Gastrocnemius medialis (tissue), 4 donors: ENCODE data around the gene ZNF580. TPM values are rescaled to one million over a fixed set of nuclear protein-coding genes. Genes with fewer than 3 reads are reported as not detected.

Source experiments
- ATAC-seq, 2 donors: fragments of 150-250 bp; one replicate each; pipeline ENCODE4 v1.9.1; 2016
- DNase-seq, 2 donors: peaks; one replicate each; pipeline ENCODE4 v3.0.0-alpha.2; 2019
- H3K27ac ChIP-seq, 4 donors: fragments of 200-600 bp; sonication (generic); 1 replicate in 1 of 4; 2 replicates in 3 of 4; pipeline ENCODE4 v1.5.1; 2016 to 2018; ENCODE audit warnings: mild to moderate bottlenecking in 2 of 4, moderate library complexity in 1 of 4
- H3K27me3 ChIP-seq, 3 donors: fragments of 200-600 bp; sonication (generic) in 2 of 3; 1 replicate in 1 of 3; 2 replicates in 2 of 3; pipeline versions ENCODE4 v1.5.1 to v1.6.0; 2016 to 2019; ENCODE audit warnings: mild to moderate bottlenecking in 1 of 3, moderate library complexity in 1 of 3
- H3K36me3 ChIP-seq, 2 donors: fragments of 200-600 bp; sonication (generic) in 1 of 2; one replicate each; pipeline ENCODE4 v1.5.1; 2017 to 2018
- H3K4me1 ChIP-seq, 2 donors: fragments of 200-600 bp; sonication (generic) in 1 of 2; one replicate each; pipeline ENCODE4 v1.5.1; 2016 to 2017; ENCODE audit warnings: mild to moderate bottlenecking in 2 of 2
- H3K4me3 ChIP-seq, 4 donors: fragments of 200-600 bp; sonication (generic) in 3 of 4; 1 replicate in 1 of 4; 2 replicates in 3 of 4; pipeline ENCODE4 v1.5.1; 2016 to 2019; ENCODE audit warnings: mild to moderate bottlenecking in 2 of 4
- H3K9me3 ChIP-seq, 3 donors: fragments of 200-600 bp; sonication (generic) in 2 of 3; 1 replicate in 1 of 3; 2 replicates in 2 of 3; pipeline ENCODE4 v1.5.1; 2016 to 2019
- POLR2A ChIP-seq, 2 donors: fragments of 450-650 bp; IDR thresholded peaks; one replicate each; pipeline ENCODE4 v1.6.1; 2017; ENCODE audit warnings: antibody characterized with exemption in 2 of 2, mild to moderate bottlenecking in 2 of 2, moderate library complexity in 2 of 2
- in situ Hi-C, 4 donors: fragments of 200-750 bp; cut with MboI; loops; one replicate each; pipeline versions ENCODE4 v1.15.0 to v1.8.0; 2017; ENCODE audit warnings: low sequenced_read_pairs in 4 of 4
- intact Hi-C: fragments of 100-400 bp; cut with DNase I; formaldehyde crosslinking; loops from one replicate; pipeline ENCODE4 v1.15.1; 2023; ENCODE audit warnings: low total_unique reads
- total RNA-seq, 4 donors: library from RNA; depleted of rRNA; stranded (reverse); fragments of >200 nt; gene quantifications; one replicate each; pipeline versions ENCODE4 v1.1.0 to v1.2.3, GENCODE V29; 2016
- TF ChIP-seq, protein P1 (sequence below), 5 experiments: fragments of 450-650 bp in 3 of 5; fragments of 200-600 bp in 2 of 5; sonication (generic) in 2 of 5; IDR thresholded peaks in 4 of 5; conservative IDR thresholded peaks in 1 of 5; 1 replicate in 4 of 5; 2 replicates in 1 of 5; pipeline ENCODE4 v1.5.1; 2016 to 2019; ENCODE audit warnings: antibody characterized with exemption in 5 of 5, mild to moderate bottlenecking in 3 of 5, moderate library complexity in 3 of 5

Gene ZNF580
- total RNA-seq, 4 donors from 2014 or later, result 1.5 to 12.3 (median 7.2) TPM

DNA sequence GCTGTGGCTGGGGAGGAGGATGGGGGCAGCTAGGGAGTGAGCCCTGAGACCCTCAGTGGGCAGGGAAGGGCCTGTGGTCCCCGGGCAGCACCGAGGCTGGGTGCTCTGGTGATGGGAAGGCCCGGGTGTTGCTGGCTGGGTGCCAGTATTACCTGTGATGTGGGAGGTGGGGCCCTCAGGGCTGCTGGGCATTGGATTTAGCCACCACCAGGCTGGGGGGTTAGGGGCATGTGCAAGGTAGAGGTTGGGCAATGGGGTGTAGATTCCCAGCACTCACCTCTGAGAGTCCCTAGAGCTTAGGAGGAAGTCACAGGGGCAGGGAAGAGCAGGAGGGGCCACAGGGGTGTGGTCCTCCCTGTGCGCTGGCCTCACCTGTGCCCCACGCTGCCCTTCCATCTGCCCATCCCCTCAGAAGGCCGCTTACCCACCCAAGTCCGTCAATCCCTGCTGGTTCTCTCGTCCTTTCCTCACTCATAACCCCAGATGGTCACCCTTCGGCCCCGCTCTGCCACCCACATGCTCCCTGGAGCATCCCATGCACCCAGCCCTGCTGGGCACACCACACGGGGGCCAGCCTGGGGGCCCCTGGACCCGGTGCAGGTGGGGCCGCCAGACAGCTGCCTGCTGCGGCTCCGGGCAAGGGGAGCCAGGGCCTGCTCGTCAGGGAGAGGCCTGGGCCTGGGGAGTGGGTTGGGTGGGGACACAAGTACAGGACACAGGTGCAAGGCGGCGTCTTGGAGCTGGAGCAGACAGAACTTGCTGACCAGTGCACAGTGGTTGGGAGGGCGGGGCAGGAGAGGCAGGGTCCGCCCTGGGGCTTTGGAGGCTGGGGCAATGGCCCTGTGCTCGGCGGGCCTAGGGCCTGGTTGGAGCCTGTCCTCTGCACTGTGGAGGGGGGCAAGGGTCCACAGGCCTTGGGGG, 46.7 kb downstream of the ZNF580 start:
- in situ Hi-C loops (no loop called here), intact Hi-C loops (no loop called here)
- no peak overlapping the region for H3K4me3 ChIP-seq
- no peaks in the 10 kb centered on the region for H3K9me3 ChIP-seq
- H3K4me1 ChIP-seq, result no peaks in the 10 kb centered on the region
- H3K27me3 ChIP-seq, result no peaks in the 10 kb centered on the region
- ATAC-seq, result no peak
- TF ChIP-seq, protein P1, sequence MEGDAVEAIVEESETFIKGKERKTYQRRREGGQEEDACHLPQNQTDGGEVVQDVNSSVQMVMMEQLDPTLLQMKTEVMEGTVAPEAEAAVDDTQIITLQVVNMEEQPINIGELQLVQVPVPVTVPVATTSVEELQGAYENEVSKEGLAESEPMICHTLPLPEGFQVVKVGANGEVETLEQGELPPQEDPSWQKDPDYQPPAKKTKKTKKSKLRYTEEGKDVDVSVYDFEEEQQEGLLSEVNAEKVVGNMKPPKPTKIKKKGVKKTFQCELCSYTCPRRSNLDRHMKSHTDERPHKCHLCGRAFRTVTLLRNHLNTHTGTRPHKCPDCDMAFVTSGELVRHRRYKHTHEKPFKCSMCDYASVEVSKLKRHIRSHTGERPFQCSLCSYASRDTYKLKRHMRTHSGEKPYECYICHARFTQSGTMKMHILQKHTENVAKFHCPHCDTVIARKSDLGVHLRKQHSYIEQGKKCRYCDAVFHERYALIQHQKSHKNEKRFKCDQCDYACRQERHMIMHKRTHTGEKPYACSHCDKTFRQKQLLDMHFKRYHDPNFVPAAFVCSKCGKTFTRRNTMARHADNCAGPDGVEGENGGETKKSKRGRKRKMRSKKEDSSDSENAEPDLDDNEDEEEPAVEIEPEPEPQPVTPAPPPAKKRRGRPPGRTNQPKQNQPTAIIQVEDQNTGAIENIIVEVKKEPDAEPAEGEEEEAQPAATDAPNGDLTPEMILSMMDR (IDR thresholded peaks at IDR 0.05 in 4 of 5, conservative IDR thresholded peaks at IDR 0.05 in 1 of 5), result no peak
- TF ChIP-seq POLR2A (IDR thresholded peaks at IDR 0.05), result no peak
- peaks cover 0 to 58% of the 10 kb centered on the region in 2 donors for H3K36me3 ChIP-seq
- no peak for DNase-seq
- H3K27ac ChIP-seq, result no peak overlapping the region

DNA sequence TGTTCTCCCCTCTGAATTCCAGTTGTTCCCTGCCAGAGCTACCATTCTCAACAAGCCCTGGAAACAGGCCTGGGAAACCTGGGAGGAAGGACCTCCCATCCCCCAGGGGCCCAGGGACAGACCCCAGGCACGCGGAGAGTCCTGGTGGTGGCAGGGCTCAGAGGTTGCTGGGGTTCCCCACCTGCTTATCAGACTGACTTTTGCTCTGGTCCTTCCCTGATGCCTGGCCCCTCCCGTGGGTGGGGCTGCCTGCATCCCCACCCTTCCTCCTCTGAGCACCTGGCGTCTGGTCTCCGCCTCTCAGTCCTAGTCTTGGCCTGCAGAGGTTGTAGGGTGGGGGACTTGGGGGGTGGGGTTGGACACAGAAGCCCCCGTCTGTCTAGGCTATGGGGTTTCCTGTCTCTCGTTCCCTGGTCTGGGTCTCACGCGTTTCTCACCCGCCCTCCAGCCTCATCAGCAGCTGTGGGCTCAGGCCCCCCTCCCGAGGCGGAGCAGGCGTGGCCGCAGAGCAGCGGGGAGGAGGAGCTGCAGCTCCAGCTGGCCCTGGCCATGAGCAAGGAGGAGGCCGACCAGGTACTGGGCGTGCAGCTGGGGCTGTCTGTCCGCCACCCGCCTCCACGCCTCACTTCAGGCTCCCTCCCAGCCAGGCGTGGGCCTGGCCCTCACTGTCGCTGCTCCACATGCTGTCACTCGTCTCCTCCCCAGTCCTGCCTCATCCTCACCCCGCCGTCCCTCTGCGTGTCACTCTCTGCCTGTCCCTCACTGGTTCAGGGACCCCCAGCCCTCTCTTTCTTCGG, 47.8 kb downstream of the ZNF580 start:
- H3K27me3 ChIP-seq, result no peaks in the 10 kb centered on the region
- TF ChIP-seq, protein P1 (IDR thresholded peaks at IDR 0.05 in 4 of 5, conservative IDR thresholded peaks at IDR 0.05 in 1 of 5), result no peak
- TF ChIP-seq POLR2A (IDR thresholded peaks at IDR 0.05), result no peak
- in situ Hi-C loops (no loop called here), intact Hi-C loops (no loop called here)
- DNase-seq (no peak), ATAC-seq (no peak)
- H3K9me3 ChIP-seq, result no peaks in the 10 kb centered on the region
- no peak overlapping the region for H3K4me3 ChIP-seq
- peaks cover 3 to 69% of the 10 kb centered on the region in 2 donors for H3K36me3 ChIP-seq
- no peaks in the 10 kb centered on the region for H3K4me1 ChIP-seq
- no peak overlapping the region for H3K27ac ChIP-seq

DNA sequence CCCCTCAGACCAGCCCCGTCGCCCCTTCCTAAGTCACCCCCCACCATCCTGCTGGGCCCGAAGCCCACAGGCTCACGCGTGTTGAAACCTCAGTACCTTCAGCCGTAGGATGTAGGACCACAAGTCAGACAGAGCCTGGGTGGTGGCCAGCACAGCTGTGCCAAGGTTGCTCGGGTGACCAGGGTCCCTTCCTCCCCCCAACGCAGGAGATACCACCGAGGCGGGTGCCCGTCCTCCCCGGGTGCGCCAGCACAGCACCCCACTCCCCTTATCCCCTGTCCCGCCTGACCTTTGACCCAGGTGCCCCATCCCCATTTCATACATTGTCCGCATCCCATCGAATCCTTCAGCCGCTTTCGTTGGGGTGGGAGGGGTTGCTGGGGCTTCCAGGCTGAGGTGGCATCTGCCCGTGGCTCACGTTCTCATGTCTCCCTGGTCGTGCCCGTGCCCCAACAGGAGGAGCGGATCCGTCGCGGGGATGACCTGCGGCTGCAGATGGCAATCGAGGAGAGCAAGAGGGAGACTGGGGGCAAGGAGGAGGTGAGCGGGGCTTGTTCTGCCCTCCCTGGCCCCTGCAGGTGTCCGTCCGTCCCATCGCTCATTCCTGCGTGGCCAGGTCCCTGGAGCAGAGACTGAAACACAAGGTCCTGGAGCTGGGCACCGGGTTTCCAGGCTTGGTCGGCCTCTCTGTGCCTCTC, 48.8 kb downstream of the ZNF580 start:
- DNase-seq, result no peak
- H3K36me3 ChIP-seq, result peaks cover 3 to 78% of the 10 kb centered on the region in 2 donors
- in situ Hi-C loops, result no loop called here

DNA sequence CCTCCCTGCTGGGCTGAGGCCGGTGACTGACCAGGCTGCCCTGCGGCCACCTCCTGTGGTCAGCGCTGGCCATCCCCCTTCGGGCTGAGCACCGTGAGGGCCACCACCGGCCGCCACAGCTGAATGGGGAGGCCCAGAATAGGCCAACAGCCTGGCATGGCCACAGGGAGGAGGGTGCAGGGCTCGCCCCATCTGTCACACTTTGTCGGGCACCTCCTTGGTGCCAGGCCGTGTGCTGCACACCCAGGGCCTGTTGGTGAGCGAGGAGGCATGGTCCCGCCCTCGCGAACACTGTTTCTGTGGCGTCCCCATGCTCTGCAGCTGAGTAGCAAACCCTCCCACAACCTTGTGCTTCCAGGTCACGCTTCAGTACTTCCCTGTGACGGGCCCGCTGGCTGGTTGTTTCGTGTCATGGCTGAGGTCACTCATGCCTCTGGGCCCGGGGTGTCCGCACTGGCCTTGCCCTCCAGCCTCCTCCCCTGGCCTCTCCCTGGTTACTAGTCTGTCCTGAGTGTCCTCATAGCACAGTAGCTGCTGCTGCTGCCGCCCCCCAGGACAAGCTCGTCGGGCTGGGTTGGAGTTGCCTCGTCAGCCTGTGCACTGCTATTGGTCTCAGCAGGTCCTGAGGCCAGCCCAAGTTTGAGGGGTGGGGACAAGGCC, 49.4 kb downstream of the ZNF580 start:
- ATAC-seq, result no peak
- no peak for DNase-seq
- Histone ChIP-seq H3K27ac (no peak overlapping the region), H3K27me3 (no peaks in the 10 kb centered on the region), H3K4me1 (no peaks in the 10 kb centered on the region), H3K36me3 (peaks cover 3 to 81% of the 10 kb centered on the region in 2 donors), H3K4me3 (no peak overlapping the region), H3K9me3 (no peaks in the 10 kb centered on the region)
- TF ChIP-seq POLR2A (IDR thresholded peaks at IDR 0.05), result no peak
- TF ChIP-seq, protein P1 (IDR thresholded peaks at IDR 0.05 in 4 of 5, conservative IDR thresholded peaks at IDR 0.05 in 1 of 5), result no peak
- intact Hi-C loops (no loop called here), in situ Hi-C loops (no loop called here)

More for the DNA sequence above, 48.8 kb downstream of the ZNF580 start:
- Histone ChIP-seq H3K27ac (no peak overlapping the region), H3K27me3 (no peaks in the 10 kb centered on the region), H3K9me3 (no peaks in the 10 kb centered on the region), H3K4me1 (no peaks in the 10 kb centered on the region), H3K4me3 (no peak overlapping the region)
- intact Hi-C loops, result no loop called here
- TF ChIP-seq POLR2A (IDR thresholded peaks at IDR 0.05), result no peak
- TF ChIP-seq, protein P1 (IDR thresholded peaks at IDR 0.05 in 4 of 5, conservative IDR thresholded peaks at IDR 0.05 in 1 of 5), result no peak
- ATAC-seq, result no peak
